ENCODE data around the gene PGF. TPM values are rescaled to one million over a fixed set of nuclear protein-coding genes. Genes with fewer than 3 reads are reported as not detected.

Gene PGF
- polyA plus RNA-seq, 3 donors = 0.03 TPM; not detected in 2

- intact Hi-C loops (cut with micrococcal nuclease) = no loop called here
- Mint-ChIP-seq H3K4me3 (no peak overlapping the region), H3K9me3 (peaks cover 0 to 2% (median 0%) of the 10 kb centered on the region in 7 donors), H3K27ac (no peak overlapping the region), H3K4me1 (peaks cover 12% of the 10 kb centered on the region), H3K36me3 (no peaks in the 10 kb centered on the region), H3K27me3 (ENCODE audit: low read depth in 3 of 3) (peaks cover 5 to 10% (median 9%) of the 10 kb centered on the region in 3 donors)
- peak overlapping the region; percentile 53 for H2AFZ ChIP-seq (ENCODE audit: insufficient read depth, low read depth, low read length, poor library complexity, severe bottlenecking)
- H4K20me1 ChIP-seq (ENCODE audit: insufficient read depth, low read length) = no peaks in the 10 kb centered on the region
- TF ChIP-seq CTCF (IDR thresholded peaks at IDR 0.05) = no peak
- H3K9ac ChIP-seq (ENCODE audit: insufficient read depth, low read length, poor library complexity, severe bottlenecking) = no peak overlapping the region
- H3K27ac ChIP-seq (ENCODE audit: low read depth in 1 of 2, low read length in 2 of 2) = no peak overlapping the region
- H3K27me3 ChIP-seq (ENCODE audit: control insufficient read depth in 2 of 2, insufficient read depth in 2 of 2, low read length in 2 of 2) = no peaks in the 10 kb centered on the region
- H3K4me2 ChIP-seq (replicated peaks; ENCODE audit: extremely low read depth, low read length, poor library complexity, severe bottlenecking) = no peak overlapping the region
- H3K4me3 ChIP-seq (replicated peaks in 1 of 3; ENCODE audit: low read depth in 2 of 3, low read length in 3 of 3) = no peak overlapping the region
- H3K79me2 ChIP-seq (ENCODE audit: insufficient read depth, low read length) = no peaks in the 10 kb centered on the region
- DNase-seq = no peak
- 37% methylated on average over 4 of the region's 6 CpGs for WGBS (ENCODE audit: insufficient coverage)
- no peaks in the 10 kb centered on the region for H3K9me3 ChIP-seq (replicated peaks in 1 of 2; ENCODE audit: control insufficient read depth in 1 of 2, insufficient read depth in 1 of 2, low read length in 2 of 2)
- no peaks in the 10 kb centered on the region for H3K36me3 ChIP-seq (replicated peaks in 1 of 2; ENCODE audit: control insufficient read depth in 1 of 2, insufficient read depth in 2 of 2, low read length in 2 of 2)
- H3K4me1 ChIP-seq (ENCODE audit: control insufficient read depth in 1 of 2, insufficient read depth in 2 of 2, low read length in 2 of 2) = peaks cover 0 to 6% of the 10 kb centered on the region in 2 donors
Observed at GRCh38 chr14:74929242-74929641, 26.2 kb downstream of the PGF start.

- Histone ChIP-seq H3K4me3 (replicated peaks in 1 of 3; ENCODE audit: low read depth in 2 of 3, low read length in 3 of 3) (no peak overlapping the region), H3K79me2 (ENCODE audit: insufficient read depth, low read length) (no peaks in the 10 kb centered on the region), H3K27ac (ENCODE audit: low read depth in 1 of 2, low read length in 2 of 2) (no peak overlapping the region), H3K4me1 (ENCODE audit: control insufficient read depth in 1 of 2, insufficient read depth in 2 of 2, low read length in 2 of 2) (peaks cover 4 to 6% of the 10 kb centered on the region in 2 donors), H3K4me2 (replicated peaks; ENCODE audit: extremely low read depth, low read length, poor library complexity, severe bottlenecking) (no peak overlapping the region), H4K20me1 (ENCODE audit: insufficient read depth, low read length) (no peaks in the 10 kb centered on the region), H3K9me3 (replicated peaks in 1 of 2; ENCODE audit: control insufficient read depth in 1 of 2, insufficient read depth in 1 of 2, low read length in 2 of 2) (no peaks in the 10 kb centered on the region), H3K27me3 (ENCODE audit: control insufficient read depth in 2 of 2, insufficient read depth in 2 of 2, low read length in 2 of 2) (peaks cover 3 to 15% of the 10 kb centered on the region in 2 donors), H3K36me3 (replicated peaks in 1 of 2; ENCODE audit: control insufficient read depth in 1 of 2, insufficient read depth in 2 of 2, low read length in 2 of 2) (no peaks in the 10 kb centered on the region), H2AFZ (ENCODE audit: insufficient read depth, low read depth, low read length, poor library complexity, severe bottlenecking) (no peak overlapping the region), H3K9ac (ENCODE audit: insufficient read depth, low read length, poor library complexity, severe bottlenecking) (no peak overlapping the region)
- Mint-ChIP-seq H3K4me3 (no peak overlapping the region), H3K4me1 (peaks cover 7% of the 10 kb centered on the region), H3K9me3 (peaks cover 0 to 2% (median 0%) of the 10 kb centered on the region in 7 donors), H3K36me3 (no peaks in the 10 kb centered on the region), H3K27ac (no peak overlapping the region), H3K27me3 (ENCODE audit: low read depth in 3 of 3) (peaks cover 15 to 19% (median 19%) of the 10 kb centered on the region in 3 donors)
- TF ChIP-seq CTCF (IDR thresholded peaks at IDR 0.05) = no peak
- intact Hi-C loops (cut with micrococcal nuclease) = no loop called here
- no peak for DNase-seq
- 100% methylated on average over 3 of the region's 6 CpGs for WGBS (ENCODE audit: insufficient coverage)
Observed at GRCh38 chr14:74927225-74927624, 28.2 kb downstream of the PGF start.
